MCF 10A (cell line): ENCODE data around the gene DYRK1A. TPM values are rescaled to one million over a fixed set of nuclear protein-coding genes. Genes with fewer than 3 reads are reported as not detected.

Experiments used
- BruUV-seq: library from RNA; stranded (reverse); fragments of 400-500 nt; replicated peaks from 2 replicates; lab custom pipeline; 2021; lab: Mats Ljungman, UMichigan
- CTCF ChIA-PET: fragments of 300-600 bp; sonication (Branson Sonifier 250); formaldehyde crosslinking; extraction: SDS; loops from one replicate; lab custom pipeline; 2021; ENCODE audit warnings: antibody characterized with exemption, inconsistent platforms; lab: Yijun Ruan, JAX
- POLR2A ChIA-PET: fragments of 300-600, 350-650 bp; sonication (Branson Sonifier 250); formaldehyde crosslinking; extraction: SDS; loops from one replicate; lab custom pipeline; 2020; ENCODE audit warnings: antibody characterized with exemption, inconsistent platforms; lab: Yijun Ruan, JAX
- DNase-seq: peaks from one replicate; pipeline ENCODE4 v3.0.0-alpha.2; 2018; ENCODE audit not compliant: unreplicated experiment
- H3K27ac Mint-ChIP-seq: one replicate; pipeline ENCODE4 v1.8.0; 2022; ENCODE audit warnings: mild to moderate bottlenecking, low read depth, mixed read lengths; ENCODE audit not compliant: unreplicated experiment
- H3K27me3 Mint-ChIP-seq: one replicate; pipeline ENCODE4 v1.8.0; 2022; ENCODE audit warnings: mixed read lengths; ENCODE audit not compliant: insufficient read depth, unreplicated experiment
- H3K36me3 Mint-ChIP-seq: one replicate; pipeline ENCODE4 v1.8.0; 2022; ENCODE audit warnings: mild to moderate bottlenecking, moderate library complexity, mixed read lengths; ENCODE audit not compliant: insufficient read depth, unreplicated experiment
- H3K4me1 Mint-ChIP-seq: one replicate; pipeline ENCODE4 v1.8.0; 2022; ENCODE audit warnings: mixed read lengths; ENCODE audit not compliant: insufficient read depth, unreplicated experiment
- H3K4me3 Mint-ChIP-seq: one replicate; pipeline ENCODE4 v1.8.0; 2022; ENCODE audit warnings: mild to moderate bottlenecking, moderate library complexity, mixed read lengths; ENCODE audit not compliant: unreplicated experiment
- H3K9me3 Mint-ChIP-seq: one replicate; pipeline ENCODE4 v1.8.0; 2022; ENCODE audit warnings: mixed read lengths; ENCODE audit not compliant: unreplicated experiment
- intact Hi-C: fragments of 100-400 bp; cut with micrococcal nuclease; formaldehyde crosslinking; loops from 2 replicates; pipeline ENCODE4 v1.14.1; 2022
- total RNA-seq: library from RNA; stranded (reverse); gene quantifications from 2 replicates; pipeline ENCODE4 v1.2.3, GENCODE V29; 2022
- TF ChIP-seq, protein P1 (sequence below): fragments of 200-600 bp; IDR thresholded peaks from one replicate; pipeline ENCODE4 v1.8.0; 2022; ENCODE audit warnings: antibody characterized with exemption, mild to moderate bottlenecking; ENCODE audit not compliant: unreplicated experiment

Gene DYRK1A
- total RNA-seq, 1 experiment from 2014 or later, result 58.6 TPM

DNA sequence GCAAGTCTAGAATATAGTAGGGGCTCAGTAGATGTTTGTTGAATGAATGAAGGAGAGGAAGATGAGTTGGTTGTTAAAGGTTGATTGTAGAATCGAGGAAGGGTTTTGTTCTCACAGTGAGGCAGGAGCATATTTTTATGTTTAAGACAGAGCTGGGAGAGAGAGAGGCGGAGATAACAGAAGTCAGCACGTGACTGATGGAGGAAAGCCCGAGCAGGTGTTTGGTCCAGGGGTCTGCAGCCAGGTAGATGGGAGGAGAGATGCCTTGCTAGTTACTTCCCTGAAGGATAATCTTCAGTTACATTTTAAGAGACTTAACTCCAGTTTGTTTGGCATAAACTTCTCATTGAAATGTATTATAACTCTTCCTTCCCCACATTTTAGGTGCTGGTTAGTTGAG, 86.8 kb downstream of the DYRK1A start:
- Mint-ChIP-seq H3K27me3 (no peaks in the 10 kb centered on the region), H3K4me1 (peaks cover 51% of the 10 kb centered on the region), H3K9me3 (no peaks in the 10 kb centered on the region), H3K36me3 (peaks cover 18% of the 10 kb centered on the region), H3K27ac (no peak overlapping the region), H3K4me3 (no peak overlapping the region)
- BruUV-seq, result no TSS peak
- ChIA-PET POLR2A (interaction anchor here (0.9 to 1.9 kb wide), 2 partner anchors 10 to 19 kb away, joined by 3 to 5 read pairs; no protein-coding TSS in a partner anchor), CTCF (interaction anchor here (0.6 kb wide), 1 partner anchor 187 kb away, joined by 5 read pairs; no protein-coding TSS in a partner anchor)
- no peak for DNase-seq
- TF ChIP-seq, protein P1, sequence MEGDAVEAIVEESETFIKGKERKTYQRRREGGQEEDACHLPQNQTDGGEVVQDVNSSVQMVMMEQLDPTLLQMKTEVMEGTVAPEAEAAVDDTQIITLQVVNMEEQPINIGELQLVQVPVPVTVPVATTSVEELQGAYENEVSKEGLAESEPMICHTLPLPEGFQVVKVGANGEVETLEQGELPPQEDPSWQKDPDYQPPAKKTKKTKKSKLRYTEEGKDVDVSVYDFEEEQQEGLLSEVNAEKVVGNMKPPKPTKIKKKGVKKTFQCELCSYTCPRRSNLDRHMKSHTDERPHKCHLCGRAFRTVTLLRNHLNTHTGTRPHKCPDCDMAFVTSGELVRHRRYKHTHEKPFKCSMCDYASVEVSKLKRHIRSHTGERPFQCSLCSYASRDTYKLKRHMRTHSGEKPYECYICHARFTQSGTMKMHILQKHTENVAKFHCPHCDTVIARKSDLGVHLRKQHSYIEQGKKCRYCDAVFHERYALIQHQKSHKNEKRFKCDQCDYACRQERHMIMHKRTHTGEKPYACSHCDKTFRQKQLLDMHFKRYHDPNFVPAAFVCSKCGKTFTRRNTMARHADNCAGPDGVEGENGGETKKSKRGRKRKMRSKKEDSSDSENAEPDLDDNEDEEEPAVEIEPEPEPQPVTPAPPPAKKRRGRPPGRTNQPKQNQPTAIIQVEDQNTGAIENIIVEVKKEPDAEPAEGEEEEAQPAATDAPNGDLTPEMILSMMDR, result no peak
- intact Hi-C loops, result no loop called here

DNA sequence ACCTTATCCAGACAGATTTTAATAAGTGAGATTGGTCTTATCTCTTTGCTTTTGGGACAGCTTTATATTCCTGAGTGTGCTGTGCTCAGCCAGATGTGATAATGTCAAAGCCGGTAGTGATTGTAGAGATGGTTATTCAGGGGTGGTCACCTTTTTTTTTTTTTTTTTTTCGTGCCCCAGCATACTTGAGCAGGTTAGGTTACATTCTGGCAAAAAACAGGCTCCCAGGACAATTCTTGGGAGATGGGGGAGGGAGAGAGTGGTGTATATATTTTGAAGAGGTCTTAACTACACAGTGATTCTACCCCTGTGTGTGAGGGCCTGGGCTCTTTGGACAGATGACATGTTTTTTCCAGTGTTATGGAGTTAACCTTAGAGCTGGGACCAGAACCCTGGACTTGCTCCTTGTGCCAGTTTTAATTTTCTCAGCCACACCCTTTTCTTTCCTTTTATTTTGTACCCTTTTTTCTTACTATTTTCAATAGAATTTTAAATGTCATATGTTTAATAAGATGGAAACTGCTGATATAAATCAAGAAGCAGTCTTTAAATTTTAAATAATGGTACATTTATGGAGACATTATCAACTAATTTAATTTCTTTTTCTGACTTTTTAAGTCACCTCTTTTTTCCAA, 88.4 kb downstream of the DYRK1A start:
- H3K9me3 Mint-ChIP-seq, result no peaks in the 10 kb centered on the region

DNA sequence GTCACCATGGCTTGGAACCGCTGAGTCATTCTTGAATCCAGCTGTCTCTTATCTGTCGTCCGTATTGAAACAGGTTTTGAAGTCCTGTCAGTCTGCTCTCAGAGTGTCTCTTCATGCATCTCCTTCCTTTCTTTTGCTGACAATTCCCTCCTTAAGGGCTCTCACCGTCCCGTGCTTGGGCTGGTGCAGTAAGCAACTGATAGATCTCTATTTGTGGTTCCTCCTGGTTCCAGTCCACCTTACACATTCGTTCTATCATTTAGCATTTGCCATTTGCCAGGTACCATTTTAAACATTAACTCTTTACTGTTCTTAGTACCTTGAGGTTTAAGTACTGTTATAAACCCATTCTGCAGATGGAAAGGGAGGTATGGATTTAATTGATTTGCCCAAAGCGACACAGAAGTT, 88.9 kb downstream of the DYRK1A start:
- Mint-ChIP-seq H3K4me1 (peaks cover 44% of the 10 kb centered on the region), H3K27ac (no peak overlapping the region), H3K36me3 (peaks cover 18% of the 10 kb centered on the region), H3K4me3 (no peak overlapping the region), H3K27me3 (no peaks in the 10 kb centered on the region), H3K9me3 (no peaks in the 10 kb centered on the region)
- no peak for DNase-seq
- POLR2A ChIA-PET, result no interaction called here
- BruUV-seq, result no TSS peak
- intact Hi-C loops, result no loop called here
- TF ChIP-seq, protein P1, result no peak
- CTCF ChIA-PET, result no interaction called here

More for the DNA sequence above, 88.4 kb downstream of the DYRK1A start:
- TF ChIP-seq, protein P1, result no peak
- no peak for DNase-seq
- Mint-ChIP-seq H3K27ac (no peak overlapping the region), H3K36me3 (peaks cover 18% of the 10 kb centered on the region), H3K27me3 (no peaks in the 10 kb centered on the region), H3K4me1 (peaks cover 49% of the 10 kb centered on the region), H3K4me3 (no peak overlapping the region)
- CTCF ChIA-PET, result no interaction called here
- POLR2A ChIA-PET, result no interaction called here
- intact Hi-C loops, result no loop called here
- BruUV-seq, result no TSS peak

DNA sequence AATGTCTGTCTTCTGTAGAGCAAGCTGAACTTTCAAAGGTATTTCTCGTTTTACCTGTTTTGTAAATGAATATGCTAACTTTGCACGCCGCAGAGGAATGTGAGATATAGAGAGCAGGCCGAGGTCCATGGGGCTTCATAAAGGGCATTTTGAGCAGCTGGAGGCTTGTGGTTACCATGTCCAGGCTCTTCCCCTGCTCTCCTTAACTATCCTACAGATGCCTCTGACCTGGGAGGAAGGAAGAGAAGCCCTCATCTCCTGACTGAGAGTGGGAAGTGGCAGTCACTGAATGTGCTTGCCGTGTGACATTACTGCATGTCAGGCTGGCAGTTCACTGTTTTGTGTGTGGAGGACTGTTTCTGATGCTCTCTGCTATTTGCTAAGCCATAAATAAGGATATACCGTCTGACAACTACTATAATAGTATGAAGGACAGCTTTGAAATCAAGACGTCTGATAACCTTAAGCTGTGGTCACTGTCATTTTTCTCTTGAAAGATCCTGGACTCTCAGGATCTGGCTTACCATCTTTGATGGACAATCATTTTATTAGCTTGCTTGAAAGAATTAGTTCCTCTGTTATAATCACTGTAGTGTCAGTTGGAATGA, 92.2 kb downstream of the DYRK1A start:
- H3K4me3 Mint-ChIP-seq, result no peak overlapping the region

More for the DNA sequence above, 92.2 kb downstream of the DYRK1A start:
- BruUV-seq, result no TSS peak
- Mint-ChIP-seq H3K4me1 (peaks cover 41% of the 10 kb centered on the region), H3K36me3 (peaks cover 18% of the 10 kb centered on the region), H3K27me3 (no peaks in the 10 kb centered on the region), H3K9me3 (no peaks in the 10 kb centered on the region), H3K27ac (no peak overlapping the region)
- DNase-seq, result no peak
- ChIA-PET POLR2A (no interaction called here), CTCF (interaction anchor here (0.6 to 0.7 kb wide), 2 partner anchors 182 to 611 kb away, joined by 3 to 4 read pairs; no protein-coding TSS in a partner anchor)
- TF ChIP-seq, protein P1, result no peak
- intact Hi-C loops, result loop anchor here (2.0 kb wide), 1 partner anchor 208 kb away; no protein-coding TSS in a partner anchor
